IPS DF 19.7 (cell line): ENCODE measurements around the gene ELF5.

Experiments
- DNase-seq: peaks from one replicate; pipeline ENCODE4 v3.0.0-alpha.2; 2013; ENCODE audit warnings: low read depth, low spot score

ELF5 gene

DNA sequence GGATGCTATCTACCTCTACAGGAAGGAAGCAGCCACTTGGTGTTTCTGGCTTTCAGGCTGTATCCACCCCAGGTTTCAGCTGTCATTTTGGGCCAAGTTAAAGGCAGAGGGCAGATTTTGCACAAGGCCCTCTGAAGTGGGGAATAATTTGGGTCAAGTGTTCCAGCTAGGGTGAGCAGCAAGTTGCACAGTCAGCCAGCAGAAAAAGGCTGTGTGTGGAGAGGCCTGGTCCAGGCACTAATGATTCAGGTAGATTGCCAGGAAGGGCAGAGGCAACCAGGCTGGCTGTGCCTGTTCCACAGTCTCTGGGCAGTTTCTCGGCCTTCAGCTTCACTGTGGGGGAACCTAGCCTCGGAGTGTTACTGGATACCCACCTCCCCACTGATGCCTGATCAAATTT is 8.6 kb upstream of the ELF5 start:
- no peak for DNase-seq

DNA sequence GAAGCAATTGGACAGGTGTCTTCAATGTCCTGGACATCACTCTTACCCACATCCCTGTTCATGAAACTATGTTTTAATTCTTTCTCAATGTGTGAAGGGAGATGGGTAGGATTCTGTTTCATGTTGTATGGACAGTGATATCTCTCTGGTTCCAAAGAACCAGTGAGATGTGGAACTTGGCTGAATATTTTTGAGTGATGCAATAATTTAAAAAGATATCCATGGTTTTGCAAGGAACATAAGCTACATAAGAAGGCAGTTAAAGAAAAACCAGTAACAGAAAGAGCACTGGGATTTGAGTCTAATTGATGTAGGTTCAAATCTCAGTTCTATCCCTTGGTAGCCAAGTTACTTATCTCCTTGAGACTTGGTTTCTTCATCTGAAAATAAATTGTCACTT is 7.7 kb upstream of the ELF5 start:
- DNase-seq = no peak

DNA sequence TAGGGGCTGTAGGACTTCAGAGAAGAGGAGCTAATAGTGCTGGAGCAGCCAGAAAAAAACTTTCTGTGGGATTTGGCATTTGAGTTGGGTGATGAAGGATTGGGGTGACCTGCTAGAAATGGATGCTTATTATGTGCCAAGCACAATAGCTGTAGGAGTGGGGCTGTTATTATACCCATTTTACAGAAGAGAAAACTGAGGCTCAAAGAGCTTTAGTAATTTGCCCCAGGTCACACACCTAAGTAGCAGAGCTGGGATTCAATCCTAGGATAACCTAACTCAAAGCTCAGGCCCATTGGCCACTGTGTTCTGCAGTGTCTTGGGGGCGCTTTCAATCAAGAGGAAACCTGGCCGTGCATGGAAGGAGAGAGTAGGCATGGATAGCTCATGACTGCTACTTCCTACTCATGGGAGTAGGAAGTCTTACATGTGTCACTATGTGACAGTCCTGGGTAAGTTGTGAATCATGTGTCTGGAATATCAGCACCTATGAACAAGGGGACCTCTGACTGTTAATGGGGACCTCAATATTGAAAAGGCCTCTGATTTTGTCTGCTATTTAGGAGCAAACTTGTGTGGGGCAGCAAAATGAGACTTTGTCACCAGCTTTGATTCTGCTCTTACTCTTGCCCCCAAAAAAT is 6.1 kb upstream of the ELF5 start:
- DNase-seq = no peak

DNA sequence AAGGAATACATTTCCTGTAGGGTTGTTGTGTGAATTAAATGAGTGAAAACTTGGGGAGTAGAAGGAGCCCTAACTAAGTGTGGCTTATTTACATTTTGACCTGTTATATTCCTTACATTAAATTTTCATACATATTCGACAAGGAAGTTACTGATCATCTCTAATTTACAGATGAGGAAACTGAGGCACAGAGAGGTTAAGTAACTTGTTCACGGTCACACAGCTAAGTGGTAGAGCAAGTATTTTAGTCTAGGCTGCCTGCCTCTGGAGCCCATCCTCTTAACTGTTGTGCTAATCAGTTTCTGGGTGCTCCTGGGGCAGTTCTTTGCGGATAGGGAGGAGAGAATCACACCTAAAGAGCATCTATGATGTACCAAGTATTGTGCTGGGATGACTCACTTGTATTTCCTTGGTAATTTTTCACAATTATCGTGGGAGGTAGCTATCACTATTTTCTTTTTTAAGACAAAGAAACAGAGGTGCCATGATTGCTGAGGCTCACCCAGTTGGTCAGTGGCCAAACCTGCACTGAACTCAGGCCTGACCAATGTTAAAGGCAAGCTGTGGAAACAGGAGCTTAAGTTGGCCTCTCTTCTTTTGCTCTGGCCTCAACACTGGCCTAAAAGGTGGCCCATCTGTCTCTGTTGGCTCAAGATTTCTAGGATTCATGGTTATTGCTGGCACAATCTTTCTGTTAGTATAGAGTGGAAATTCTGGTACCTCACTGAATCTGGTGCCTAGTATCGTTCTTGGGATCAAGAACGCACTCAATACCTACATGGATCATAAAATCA is 2.9 kb upstream of the ELF5 start:
- DNase-seq = no peak

DNA sequence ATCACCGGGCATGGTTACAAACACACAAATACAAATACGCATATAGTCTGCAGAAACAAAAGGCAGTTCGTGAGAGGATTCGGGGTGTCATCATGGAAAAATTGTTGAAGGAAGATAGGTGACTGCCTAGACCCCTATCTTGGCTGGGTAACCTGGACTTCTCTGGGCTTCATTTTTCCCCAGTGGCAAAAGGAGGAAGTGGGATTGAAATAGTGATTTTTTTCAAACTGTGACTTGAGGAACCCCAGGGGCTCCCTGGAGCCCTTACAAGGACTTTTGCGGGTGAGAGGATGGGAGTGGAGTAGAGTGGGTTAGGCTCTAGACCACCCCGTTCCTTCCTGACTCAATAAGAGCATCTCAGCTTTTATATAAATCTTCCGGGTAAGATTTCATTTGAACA is 1.0 kb upstream of the ELF5 start:
- DNase-seq = no peak

DNA sequence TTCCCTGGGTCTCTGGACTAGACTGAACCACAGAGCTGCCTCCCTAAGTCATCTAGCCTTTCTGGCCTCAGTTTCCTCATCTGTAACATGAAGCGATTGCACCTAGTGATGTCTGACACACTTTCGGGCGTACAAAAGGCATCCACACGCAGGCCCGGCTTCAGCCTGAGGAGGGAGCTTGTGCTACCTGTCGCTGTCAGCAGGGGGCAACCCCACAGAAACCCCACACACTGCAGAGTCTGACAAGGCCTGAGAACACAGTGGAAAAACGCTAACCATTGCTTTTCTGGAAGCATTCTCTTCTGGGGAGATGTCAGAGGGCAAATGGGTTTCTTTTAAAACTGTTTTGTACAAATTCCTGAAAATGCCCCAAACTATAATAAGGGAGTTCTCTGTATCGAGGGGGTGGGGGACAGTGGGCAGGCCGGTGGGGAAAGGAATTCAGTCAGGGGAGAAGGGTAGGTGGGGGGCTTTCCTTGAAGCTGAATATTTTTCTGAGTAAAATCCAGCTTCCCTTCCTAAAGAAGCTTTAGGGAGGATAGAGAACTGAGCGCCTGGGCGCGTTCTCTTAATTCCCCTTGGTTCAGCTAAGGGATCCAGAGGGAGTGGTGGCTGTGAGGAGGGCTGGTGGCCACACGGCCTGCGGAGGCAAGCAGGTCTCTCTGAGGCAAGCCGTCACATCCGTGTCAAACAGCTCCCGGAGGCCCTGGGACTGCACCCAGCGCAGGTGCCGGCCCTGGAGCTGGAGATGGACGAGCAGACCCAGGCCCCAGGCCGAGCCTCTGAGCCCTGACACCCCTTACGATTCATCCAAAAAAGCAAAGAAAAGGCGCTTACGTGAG is 533 bp downstream of the ELF5 start:
- DNase-seq = peak; percentile 38

DNA sequence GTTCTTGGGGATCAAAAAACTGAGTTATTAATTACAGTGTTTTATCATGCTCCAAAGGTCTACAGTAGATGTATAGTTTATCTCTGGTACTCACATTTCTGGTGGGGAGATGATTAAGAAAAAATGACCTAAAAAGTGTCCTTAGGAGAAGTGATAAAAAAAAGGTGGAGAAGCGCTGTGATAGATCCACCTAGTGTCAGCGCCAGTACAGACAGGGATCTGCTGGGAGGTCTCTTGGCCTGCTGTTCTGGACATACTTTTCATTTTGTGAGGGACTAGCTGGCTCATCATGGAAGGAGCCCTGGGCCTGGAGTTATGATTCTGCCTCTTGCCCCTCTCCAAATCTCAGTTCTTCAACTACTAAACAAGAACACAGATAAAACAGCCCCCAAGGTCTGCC is 2.9 kb downstream of the ELF5 start:
- no peak for DNase-seq

DNA sequence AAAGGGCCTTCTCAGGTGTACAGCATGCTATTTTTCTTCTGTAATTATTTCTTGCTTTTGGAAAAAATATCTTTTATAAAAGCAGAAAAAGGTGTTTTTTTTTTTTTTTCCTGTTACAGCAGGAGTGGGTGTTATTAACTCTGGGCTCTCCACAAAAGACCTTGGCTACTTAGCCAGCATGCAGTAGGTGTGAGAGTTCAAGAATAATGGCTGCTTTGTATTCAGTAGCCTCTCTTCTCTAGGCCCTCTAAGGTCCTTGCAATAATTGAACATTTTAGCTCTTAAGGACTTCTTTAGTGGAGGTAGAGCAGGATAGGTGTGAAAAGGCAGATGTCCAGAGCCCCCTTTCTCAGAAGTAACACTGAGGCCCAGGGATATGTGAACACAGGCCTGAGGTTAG is 3.4 kb downstream of the ELF5 start:
- DNase-seq = no peak

DNA sequence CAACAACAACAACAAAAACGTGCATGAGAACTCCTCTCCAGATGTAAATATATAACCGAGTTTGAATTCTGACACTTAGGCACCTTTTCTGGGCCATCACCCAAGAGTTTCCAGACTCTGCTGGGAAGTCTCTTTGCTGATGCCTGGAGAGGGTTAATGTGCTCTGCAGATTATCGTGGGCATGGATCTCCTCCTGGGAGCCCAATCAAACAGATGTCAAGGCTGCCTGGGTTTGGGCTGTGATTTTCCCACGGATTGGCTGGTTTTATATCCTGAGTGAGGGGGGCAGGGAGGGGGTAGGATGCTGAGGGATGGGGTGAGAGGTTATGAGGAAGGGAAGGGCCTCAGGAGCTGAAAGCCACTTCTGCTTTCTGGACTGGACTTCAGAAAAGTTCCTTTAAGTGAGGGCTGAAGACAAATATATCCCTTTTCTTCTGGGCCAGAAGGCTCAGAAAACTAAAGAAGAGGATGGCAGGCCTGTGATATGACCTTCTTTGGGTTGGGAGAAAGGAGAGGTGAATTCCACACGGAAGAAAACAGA is 4.2 kb downstream of the ELF5 start:
- DNase-seq = no peak

DNA sequence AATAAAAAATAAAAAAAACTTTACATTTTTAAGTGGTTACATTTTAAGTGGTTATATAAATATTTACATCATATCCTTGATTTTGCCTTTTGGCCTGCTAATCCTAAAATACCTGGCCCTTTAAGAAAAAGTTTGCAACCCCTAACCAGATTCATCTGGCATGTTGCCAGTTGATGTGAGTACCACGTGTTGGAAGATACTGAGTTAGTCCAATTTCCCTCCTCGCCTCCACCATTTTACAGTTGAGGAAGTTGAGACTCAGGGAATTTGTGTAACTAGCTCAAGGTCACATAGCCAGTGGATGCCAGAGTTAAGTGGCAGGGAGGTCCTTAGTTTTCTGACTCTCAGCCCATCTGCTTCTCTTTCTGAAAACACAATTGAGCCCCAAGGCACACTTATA is 5.1 kb downstream of the ELF5 start:
- DNase-seq = no peak

DNA sequence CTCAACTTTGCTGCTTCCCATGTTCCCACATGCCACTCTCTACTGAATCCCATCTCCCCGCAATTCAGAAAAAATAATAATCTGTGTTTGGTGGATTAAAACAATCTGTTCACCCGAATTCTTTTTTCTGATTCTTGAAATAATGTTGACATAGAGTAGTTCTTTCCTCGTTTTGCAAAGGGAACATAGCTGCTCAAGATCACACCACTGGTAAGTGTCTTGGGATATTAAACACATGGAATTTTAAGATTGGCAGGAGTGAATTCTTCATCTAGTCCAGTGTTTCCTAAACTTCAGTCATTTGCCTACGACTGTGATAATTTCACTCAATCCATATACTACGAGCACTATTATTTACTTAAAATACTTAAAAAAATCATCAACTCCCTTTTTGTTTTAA is 6.0 kb downstream of the ELF5 start:
- no peak for DNase-seq

DNA sequence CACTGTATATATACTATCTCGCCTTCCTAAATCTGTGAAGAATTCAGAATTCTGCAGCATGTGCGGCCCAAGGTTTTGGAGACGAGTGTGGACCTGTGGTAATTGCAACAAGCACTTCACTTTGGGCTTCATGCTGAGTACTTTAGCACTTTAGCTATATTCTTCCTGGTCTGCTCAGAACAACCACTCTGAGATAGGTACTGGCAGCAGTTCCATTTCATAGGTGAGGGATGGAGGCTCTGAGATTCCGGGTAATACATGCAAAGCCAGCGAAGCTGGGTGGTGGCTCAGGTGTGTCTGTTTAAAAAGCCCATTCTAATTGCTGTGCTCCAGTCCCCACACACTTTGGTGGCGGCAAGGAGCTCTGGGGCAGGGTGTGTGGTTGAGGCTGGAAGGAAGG is 6.4 kb downstream of the ELF5 start:
- DNase-seq = no peak

DNA sequence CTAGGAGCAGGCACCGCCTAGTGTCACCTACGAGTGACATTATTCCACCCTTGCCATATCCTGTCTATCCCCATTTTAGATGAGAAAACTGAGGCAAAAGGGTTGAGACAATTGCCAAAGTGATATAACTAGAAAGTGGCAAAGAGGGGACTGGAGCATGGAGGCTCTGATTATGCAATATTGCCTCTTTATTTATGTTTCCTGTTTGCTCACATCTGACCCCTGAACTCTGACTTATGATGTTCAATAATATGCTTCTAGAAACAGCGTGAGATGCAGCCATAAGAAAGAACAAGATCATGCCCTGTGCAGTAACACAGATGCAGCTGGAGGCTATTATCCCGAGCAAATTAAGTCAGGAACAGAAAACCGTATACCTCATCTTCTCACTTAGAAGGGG is 7.7 kb downstream of the ELF5 start:
- DNase-seq = no peak

DNA sequence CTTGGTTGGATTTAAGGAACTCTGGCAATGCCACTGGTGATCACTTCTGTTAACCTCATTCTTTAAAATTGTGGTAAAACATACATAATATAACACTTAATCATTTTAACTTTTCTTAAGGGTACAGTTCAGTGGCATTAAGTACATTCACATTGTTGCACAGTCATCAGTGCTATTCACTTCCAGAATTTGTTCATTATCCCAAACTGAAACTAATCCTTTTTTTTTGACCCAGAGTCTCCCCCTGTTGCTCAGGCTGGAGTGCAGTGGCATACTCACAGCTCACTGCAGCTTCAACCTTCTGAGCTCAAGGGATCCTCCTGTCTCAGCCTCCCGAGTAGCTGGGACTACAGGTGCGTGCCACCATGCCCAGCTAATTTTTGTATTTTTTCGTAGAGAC is 10.6 kb downstream of the ELF5 start:
- no peak for DNase-seq

DNA sequence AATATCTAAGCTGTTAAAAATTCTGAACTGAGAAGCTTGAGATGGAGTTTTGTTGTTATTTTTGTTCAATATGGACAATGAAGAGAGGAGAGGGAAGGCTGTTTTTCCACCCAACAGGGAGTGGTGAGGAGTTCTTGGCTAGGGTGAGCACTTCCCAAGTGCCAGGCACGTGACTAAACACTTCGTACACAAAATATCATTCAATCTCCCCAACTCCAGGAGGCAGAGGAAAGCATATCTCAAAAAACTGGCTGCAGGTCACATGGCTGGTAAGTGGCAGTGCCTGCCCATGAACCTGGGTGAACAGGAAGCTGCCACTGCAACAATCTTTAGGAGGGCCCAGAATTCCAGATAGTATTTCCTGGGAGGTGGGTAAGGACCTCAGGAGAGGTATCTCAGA is 11.6 kb downstream of the ELF5 start:
- DNase-seq = no peak

DNA sequence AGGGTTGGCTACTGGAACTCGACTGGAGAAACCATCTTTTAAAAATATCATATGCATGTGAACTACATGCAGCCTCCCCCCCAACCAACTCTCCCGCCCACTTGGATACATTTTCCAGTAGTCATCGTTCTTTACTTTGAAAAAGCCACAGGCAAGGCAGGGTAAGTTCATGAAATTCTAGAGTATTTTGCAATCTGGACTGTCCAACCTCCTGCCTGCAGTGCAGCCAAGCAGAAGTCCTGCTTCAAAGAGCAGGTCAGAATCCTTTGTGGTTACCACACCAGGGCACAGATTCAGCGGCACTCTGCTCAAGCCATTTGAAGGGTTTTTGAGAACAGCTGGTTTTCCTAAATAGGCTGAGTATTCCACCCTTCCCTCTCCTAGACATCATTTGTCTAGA is 12.1 kb downstream of the ELF5 start:
- no peak for DNase-seq

DNA sequence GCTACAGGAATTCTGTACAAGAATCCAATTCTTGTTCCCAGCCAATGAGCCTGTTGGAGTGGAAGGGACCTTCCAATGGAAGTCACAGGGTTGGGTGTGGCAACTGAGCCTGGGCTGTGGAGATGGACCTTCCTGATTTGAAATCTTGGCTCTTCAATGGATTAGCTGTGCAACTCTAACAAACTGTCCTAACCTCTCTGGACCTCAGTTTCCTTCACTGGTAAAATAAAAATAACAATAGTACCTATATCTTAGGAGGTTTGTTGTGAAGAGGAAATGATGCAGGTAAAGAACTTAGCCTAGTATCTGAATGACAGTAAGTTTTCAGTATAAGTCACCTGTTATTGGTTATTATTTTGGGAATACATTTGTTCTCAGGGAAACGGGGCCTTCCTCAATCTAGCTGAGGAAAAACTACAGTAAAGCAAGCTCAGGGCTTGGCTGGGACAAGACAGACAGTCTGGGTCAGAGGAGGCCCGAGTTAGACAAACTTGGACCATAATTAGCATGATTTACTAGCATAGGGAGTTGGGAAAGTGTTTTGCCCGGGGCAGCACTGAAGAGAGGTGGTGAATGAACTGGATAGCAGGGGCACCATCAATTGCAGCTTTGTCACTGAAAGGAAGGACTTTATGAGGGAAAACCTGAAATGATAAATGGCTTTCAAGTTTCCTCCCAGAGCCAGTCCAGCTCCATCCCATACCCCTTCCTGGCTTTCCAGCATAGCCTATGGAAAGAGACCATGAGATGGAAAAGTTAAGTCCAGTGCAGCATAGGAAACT is 13.7 kb downstream of the ELF5 start:
- DNase-seq = no peak

DNA sequence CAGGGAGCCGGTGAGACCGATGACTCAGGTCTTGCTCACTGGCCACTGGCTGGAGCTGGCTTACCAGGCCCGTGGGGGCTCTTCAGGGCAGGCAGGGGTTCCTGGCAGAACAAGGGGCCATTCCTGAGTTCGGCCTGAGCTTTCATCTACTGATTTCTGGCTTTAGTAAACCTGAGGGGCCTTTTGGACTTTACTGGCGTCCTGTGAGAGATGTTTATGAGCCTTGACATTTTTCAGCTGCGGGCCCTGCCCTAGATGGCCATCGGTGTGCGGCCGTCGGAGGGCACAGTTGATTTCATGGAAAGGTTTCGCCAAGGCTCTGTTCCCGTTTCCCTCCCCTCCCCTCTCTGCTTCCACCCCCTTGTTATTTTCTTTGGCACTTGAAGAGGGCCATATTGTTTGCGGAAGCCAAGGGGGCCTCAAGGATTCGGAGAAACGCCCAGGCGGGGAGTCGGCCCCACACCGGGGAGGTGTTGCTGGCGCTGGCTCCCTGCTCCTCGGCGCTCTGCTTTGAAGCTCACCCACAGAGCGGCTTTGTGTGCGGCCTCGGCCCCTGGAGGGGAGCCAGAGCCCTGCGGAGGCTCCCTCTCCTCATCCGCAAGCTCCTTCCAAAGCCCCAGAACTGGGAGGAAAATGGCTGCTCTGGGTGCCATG is 17.7 kb downstream of the ELF5 start:
- DNase-seq = no peak

DNA sequence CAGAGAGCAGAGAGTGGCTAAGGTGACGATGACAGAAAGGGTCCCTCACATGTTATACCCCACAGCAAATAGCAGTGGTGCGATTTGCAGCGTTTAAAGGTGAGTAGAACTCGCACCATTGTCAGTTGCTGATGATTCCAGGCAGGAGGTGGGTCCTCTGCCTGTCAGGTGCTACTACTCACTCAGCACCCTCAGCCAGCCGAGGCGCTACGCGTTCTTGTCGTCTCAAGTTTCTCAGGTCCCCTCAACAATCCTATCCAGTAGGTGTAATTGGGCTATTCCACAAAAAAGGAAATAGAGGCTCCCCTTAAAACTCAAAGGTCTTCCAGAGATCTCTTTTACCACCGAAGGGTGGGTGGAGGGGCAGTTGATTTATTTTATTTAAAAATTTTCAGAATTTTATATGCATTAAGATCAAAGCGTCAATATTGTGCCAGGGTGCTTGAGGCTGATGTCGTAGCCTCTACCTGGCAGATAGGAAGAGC is 18.3 kb downstream of the ELF5 start:
- DNase-seq = no peak

DNA sequence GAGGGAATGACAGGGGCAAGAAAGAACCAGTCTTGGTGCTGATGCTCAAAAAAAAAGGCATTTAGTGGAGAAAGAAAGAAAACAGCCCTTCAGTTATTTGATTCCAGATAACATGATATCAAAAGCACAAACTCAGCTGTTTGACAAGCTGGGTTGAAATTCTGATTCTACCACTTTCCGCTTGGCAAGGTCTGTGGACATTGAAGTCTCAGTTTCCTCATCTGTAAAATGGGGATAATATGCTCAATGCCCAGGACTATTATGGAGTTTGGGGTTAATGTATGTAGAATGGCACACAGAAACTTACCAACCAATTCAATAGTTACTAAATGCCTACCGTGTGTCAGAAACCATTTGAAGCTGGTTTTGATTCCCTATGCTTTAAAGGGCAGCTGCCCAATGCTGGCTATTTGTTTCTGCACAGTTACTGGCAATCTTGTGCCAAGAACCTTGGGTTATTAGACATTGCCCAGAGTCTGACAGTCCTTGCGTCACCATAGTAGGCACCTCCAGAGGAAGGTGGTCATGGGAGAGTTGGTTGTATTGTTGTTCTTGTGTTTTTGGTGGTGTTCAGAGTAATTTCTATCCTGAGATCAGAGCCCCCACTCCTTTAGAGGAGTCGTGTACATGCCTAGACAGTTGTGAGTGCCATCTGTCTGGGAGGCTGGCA is 19.5 kb downstream of the ELF5 start:
- DNase-seq = no peak
